Germinal center (tissue), 1 donor: Measurements from ENCODE around the gene OCIAD2.
"Not testable (repeated sequence)": the region's sequence is repeated elsewhere in the genome, so short reads cannot be mapped to it uniquely, and the experiment has no call there.

Experiments used
- DNase-seq: peaks from one replicate; pipeline ENCODE4 v3.0.0; 2012; ENCODE audit warnings: mixed read lengths, low spot score

The OCIAD2 gene

DNA sequence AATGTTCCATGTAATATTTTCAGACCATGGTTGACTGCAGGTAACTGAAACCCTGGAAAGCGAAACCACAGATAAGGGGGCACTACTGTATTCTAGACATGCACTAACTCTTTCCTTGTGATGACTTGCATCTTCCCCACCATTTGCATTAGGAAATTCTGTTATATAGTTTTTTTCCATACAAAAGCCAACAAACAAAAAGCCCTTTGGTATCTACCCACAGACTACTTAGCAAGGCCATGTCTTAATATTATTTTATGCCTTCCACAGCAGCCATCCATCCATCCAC, 52.2 kb downstream of the OCIAD2 start:
- no peak for DNase-seq

DNA sequence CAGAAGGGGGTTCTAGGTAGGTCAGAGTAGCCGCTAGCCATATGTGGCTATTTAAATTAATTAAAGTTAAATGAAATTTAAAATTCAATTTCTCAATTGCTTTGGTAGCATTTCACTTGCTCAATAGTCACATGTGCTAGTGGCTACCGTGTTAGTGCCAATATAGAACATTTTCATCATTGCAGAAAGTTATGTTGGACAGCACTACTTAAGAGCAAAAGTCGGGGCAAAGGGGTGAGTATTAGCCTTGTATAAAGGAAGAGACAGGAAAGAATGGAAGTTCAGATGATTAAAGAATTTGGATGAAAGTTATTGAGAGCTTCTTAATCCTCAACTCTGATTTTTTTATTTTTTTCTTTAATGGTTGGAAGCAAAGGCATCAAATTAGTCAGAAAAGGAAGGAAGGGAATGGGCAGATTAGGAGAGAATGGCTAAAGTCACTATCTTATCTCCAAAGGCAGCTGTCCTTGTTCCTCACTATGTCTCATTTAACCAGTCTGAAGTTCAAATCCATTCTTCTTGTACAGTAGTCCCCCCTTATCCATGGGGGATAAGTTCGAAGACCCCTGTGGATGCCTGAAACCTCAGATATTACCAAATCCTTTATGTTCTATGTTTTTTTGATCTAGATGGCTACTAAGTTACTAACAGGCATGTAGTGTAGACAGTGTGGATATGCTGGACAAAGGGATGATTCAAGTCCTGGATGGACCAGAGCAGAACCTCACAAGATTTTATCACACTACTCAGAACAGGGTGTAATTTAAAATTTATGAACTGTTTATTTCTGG, 52.8 kb downstream of the OCIAD2 start:
- DNase-seq, result no peak

DNA sequence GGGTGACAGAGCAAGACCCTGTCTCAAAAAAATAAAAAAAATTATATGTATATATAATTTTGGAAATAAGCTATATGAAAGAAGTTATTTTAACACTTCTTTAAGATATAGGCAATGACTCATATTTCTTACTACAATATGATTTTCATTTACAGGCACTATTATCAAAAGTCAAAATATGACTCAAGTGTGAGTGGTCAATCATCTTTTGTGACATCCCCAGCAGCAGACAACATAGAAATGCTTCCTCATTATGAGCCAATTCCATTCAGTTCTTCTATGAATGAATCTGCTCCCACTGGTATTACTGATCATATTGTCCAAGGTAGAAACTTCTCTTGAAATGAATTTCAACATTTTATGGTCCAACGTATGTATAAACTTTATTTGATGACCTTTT, 54.9 kb downstream of the OCIAD2 start:
- no peak for DNase-seq

DNA sequence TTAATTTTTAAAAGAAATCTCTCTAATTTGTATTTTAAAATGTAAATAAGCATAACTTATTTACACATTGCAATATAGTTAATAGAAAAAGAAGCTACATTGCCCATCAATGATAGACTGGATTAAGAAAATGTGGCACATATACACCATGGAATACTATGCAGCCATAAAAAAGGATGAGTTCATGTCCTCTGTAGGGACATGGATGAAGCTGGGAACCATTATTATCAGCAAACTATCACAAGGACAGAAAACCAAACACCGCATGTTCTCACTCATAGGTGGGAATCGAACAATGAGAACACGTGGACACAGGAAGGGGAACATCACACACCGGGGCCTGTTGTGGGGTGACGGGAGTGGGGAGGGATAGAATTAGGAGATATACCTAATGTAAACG, 57.8 kb downstream of the OCIAD2 start:
- DNase-seq, result not testable (repeated sequence)

DNA sequence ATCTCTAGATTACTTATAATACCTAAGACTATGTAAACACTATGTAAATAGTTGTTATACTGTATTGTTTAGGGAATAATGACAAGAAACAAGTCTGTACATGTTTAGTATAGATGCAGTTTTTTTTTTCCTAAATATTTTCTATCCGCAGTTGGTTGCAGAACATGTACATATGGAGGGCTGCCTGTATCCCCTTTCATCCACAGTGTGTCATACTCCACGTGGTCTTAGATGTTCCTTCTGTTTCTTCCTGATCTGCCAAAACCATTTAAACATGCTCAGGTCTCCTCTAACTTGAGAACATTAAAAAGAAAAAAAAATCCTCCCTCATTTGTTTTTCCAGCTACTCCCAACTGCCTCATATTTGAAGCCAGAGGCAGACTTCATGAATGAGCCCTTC, 61.7 kb downstream of the OCIAD2 start:
- no peak for DNase-seq

DNA sequence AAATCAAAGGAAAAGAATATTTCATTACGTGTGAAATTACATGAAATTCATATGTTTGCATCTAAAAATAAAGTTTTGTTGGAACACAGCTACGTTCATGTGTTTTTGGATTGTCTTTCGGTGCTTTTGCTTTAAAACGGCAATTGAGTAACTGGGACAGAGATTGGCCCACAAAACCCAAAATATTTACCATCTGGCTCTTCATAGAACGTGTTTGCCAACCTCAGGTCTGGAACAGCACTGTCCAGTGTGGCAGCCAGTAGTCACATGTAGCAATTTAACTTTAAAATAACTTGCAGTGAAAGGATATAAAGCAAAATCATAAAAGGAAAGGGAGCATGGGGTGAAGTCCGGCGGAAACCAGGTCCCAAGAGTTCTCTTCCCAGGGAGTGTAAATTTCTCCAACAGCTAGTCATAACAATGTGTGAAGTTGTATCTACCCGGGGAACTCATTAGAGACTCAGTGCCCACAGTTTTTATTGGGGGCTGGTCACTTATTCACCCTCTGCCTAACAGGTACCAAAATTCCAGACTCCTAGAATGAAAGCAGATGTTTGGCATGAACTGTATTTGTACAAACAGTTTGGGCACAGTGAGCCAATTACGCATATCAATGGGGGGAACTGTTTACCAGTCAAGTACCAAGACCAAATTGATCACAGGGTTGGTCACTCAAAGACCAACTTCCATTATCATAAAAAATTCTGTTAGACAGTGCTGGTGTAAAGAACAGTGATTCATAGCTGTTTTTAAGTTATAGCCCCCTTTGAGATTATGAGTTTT, 65.3 kb downstream of the OCIAD2 start:
- DNase-seq, result no peak

DNA sequence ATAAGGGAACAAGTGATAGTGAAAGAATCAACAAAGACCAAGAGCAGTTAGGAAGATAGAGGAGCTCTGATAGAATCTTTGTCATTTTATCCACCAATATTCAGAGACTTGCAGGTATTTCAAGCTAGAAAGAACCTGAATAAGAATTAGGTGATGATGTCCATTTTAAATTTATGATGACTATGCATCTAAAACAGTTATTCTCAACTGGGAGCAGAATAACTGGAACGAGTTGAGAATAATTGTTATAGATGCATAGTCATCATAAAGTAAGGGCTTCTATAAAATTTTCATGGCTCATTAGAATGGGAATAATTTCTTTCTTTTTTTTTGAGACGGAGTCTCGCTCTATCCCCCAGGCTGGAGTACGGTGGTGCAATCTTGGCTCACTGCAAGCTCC, 69.9 kb downstream of the OCIAD2 start:
- no peak for DNase-seq
